PFSK-1 (cell line): Measurements from ENCODE around the gene TMEM95. TPM values are rescaled to one million over a fixed set of nuclear protein-coding genes. Genes with fewer than 3 reads are reported as not detected.

Source experiments
- FOXP2 ChIP-seq: optimal IDR thresholded peaks from 2 replicates; pipeline ENCODE3; 2011; ENCODE audit warnings: borderline replicate concordance, control low read depth, inconsistent platforms; ENCODE audit not compliant: insufficient read depth; ENCODE audit errors: extremely low read length, extremely low read depth
- POLR2AphosphoS5 ChIP-seq: IDR thresholded peaks from 2 replicates; pipeline ENCODE4 v1.6.1; 2012; ENCODE audit warnings: low read depth, mild to moderate bottlenecking, control low read depth, low read length, moderate library complexity
- SIN3A ChIP-seq: IDR thresholded peaks from 2 replicates; pipeline ENCODE4 v1.6.1; 2012; ENCODE audit warnings: mild to moderate bottlenecking, low read length, moderate library complexity, borderline replicate concordance; ENCODE audit not compliant: insufficient read depth
- TAF1 ChIP-seq: IDR thresholded peaks from 2 replicates; pipeline ENCODE4 v1.6.1; 2012; ENCODE audit warnings: low read length, control low read depth, borderline replicate concordance; ENCODE audit not compliant: insufficient read depth
- polyA plus RNA-seq: library from polyadenylated mRNA; unstranded; fragments of >200 nt; gene quantifications from one replicate; pipeline ENCODE4 v1.2.1, GENCODE V29; 2012; ENCODE audit warnings: low read depth, missing spikeins; ENCODE audit not compliant: insufficient read length
- TF ChIP-seq, protein P1 (sequence below), 2 experiments: IDR thresholded peaks; 2 replicates each; pipeline versions ENCODE4 v1.6.1 to v1.8.0; 2011 to 2012; ENCODE audit warnings: low read depth in 2 of 2, low read length in 2 of 2, control low read depth in 1 of 2, inconsistent platforms in 1 of 2, mild to moderate bottlenecking in 1 of 2, moderate library complexity in 1 of 2; ENCODE audit not compliant: insufficient read depth in 1 of 2

TMEM95 gene
- not detected for polyA plus RNA-seq

DNA sequence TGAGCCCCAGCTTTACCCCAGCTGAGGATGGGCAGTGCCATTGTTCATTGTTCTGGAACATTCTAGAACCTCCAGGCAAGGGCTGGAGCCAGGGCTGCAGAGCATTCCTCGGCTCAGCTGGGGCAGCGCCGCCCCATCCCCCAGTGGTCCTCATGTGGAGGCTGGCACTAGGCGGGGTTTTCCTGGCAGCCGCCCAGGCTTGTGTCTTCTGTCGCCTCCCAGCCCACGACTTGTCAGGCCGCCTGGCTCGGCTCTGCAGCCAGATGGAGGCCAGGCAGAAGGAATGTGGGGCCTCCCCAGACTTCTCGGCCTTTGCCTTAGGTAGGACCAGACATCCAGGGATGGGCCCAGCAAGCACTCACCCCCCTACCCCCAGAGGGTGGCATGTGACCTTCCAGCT lies at the start of gene TMEM95:
TMEM95 (plus strand) TSS at position 104 of the 400 bp plus-strand sequence; CDS start at position 153, 49 bp downstream.
- no peak for TF ChIP-seq POLR2AphosphoS5
- TF ChIP-seq, protein P1, sequence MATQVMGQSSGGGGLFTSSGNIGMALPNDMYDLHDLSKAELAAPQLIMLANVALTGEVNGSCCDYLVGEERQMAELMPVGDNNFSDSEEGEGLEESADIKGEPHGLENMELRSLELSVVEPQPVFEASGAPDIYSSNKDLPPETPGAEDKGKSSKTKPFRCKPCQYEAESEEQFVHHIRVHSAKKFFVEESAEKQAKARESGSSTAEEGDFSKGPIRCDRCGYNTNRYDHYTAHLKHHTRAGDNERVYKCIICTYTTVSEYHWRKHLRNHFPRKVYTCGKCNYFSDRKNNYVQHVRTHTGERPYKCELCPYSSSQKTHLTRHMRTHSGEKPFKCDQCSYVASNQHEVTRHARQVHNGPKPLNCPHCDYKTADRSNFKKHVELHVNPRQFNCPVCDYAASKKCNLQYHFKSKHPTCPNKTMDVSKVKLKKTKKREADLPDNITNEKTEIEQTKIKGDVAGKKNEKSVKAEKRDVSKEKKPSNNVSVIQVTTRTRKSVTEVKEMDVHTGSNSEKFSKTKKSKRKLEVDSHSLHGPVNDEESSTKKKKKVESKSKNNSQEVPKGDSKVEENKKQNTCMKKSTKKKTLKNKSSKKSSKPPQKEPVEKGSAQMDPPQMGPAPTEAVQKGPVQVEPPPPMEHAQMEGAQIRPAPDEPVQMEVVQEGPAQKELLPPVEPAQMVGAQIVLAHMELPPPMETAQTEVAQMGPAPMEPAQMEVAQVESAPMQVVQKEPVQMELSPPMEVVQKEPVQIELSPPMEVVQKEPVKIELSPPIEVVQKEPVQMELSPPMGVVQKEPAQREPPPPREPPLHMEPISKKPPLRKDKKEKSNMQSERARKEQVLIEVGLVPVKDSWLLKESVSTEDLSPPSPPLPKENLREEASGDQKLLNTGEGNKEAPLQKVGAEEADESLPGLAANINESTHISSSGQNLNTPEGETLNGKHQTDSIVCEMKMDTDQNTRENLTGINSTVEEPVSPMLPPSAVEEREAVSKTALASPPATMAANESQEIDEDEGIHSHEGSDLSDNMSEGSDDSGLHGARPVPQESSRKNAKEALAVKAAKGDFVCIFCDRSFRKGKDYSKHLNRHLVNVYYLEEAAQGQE (IDR thresholded peaks at IDR 0.05; ENCODE audit: insufficient read depth in 1 of 2, low read depth in 2 of 2, low read length in 2 of 2), result no peak
- TF ChIP-seq SIN3A, result no peak

DNA sequence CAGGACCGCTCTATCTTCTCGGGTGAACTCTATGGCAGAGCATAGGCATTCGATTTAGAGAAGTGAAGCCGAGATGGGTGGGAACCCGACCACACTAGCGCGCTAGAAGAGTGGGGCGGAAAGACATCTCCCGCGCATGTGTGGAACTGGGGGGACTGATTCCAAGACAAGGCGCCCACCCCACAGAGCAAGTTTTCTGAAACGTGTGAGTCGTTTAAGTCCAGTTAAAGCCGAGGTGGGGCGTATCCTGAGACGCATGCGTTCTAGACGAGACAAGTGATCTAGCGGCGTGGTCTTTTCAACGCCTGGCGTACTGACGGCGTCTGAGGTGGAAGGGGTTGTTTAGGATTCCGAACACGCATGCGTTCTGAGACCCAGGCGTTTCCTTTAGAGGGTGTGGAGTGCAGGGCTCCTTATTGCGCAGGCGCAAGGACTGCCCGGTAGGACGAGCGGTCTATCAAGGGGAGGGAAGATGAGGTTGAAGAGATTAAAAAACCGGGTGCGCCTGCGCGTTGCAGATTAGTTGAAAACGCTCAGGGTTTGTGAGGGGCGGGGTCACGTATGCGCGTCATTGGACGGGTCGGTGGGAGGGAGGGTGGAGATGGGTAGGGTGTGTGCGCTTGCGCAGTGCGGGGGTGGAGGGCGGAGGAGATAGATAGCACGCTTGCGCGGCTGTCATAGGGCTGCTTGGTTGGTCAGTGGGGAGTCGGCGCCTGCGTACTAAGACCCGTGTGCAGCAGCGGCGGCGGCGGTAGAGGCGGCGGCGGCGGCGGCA lies 47.9 kb upstream of the TMEM95 start, which contains the start of gene EIF5A:
EIF5A (plus strand) TSS at position 718 of the 775 bp plus-strand sequence. CDS start 2,008 bp downstream, outside the sequence.
- TF ChIP-seq, protein P1 (IDR thresholded peaks at IDR 0.05; ENCODE audit: insufficient read depth in 1 of 2, low read depth in 2 of 2, low read length in 2 of 2), result peak in 1 of 2 experiments; percentile 5; a peak in 2 of 4 replicates
- TF ChIP-seq POLR2AphosphoS5 (peak; percentile 79; the same call in 1 of the 2 replicates), SIN3A (no peak), FOXP2 (no peak), TAF1 (peak; percentile 76)

GRCh38 chr17:7307686-7308624 lies 47.0 kb upstream of the TMEM95 start:
- TF ChIP-seq SIN3A, result no peak
- no peak; the same call in 1 of the 2 replicates for TF ChIP-seq TAF1
- TF ChIP-seq, protein P1 (IDR thresholded peaks at IDR 0.05; ENCODE audit: insufficient read depth in 1 of 2, low read depth in 2 of 2, low read length in 2 of 2), result no peak
- TF ChIP-seq FOXP2, result no peak
- TF ChIP-seq POLR2AphosphoS5, result no peak

GRCh38 chr17:7308625-7309433 lies 46.1 kb upstream of the TMEM95 start:
- TF ChIP-seq, protein P1 (IDR thresholded peaks at IDR 0.05; ENCODE audit: insufficient read depth in 1 of 2, low read depth in 2 of 2, low read length in 2 of 2), result peak; percentile 31 to 45; a peak in 2 of 4 replicates
- TF ChIP-seq POLR2AphosphoS5, result peak; percentile 82
- peak; percentile 84; the same call in 1 of the 2 replicates for TF ChIP-seq SIN3A
- peak; percentile 84; the same call in 1 of the 2 replicates for TF ChIP-seq TAF1
- TF ChIP-seq FOXP2, result no peak
